HG03175 (cell line): ENCODE measurements around the gene ASXL1.
"Not testable (repeated sequence)": the region's sequence is repeated elsewhere in the genome, so short reads cannot be mapped to it uniquely, and the experiment has no call there.

Experiments
- ATAC-seq: cut with Tn5 transposase; IDR thresholded peaks from one replicate; pipeline ENCODE4 v1.9.1; 2021; ENCODE audit warnings: mild to moderate bottlenecking, moderate library complexity; ENCODE audit not compliant: unreplicated experiment

Gene ASXL1

DNA sequence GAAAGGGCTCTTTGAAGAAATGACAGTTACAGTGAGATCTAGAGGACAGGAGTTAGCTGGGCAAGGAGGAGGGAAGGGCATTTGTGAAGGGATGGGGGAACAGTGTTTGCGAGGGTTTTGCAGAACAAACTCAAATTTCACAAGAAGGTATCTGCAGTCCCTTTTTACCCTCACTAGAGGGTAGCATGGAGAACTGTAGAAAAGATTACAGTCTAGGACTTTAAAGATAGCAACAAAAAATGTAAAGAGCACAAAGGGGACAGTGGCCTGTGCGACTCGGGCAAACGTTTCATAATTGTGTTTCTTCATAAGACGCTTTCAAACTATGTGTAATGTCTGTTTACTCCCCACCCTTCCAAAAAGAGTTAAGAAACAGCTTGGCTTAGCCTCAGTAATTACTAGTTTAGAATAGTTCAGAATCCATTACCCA is 21.2 kb upstream of the ASXL1 start:
- no peak for ATAC-seq

DNA sequence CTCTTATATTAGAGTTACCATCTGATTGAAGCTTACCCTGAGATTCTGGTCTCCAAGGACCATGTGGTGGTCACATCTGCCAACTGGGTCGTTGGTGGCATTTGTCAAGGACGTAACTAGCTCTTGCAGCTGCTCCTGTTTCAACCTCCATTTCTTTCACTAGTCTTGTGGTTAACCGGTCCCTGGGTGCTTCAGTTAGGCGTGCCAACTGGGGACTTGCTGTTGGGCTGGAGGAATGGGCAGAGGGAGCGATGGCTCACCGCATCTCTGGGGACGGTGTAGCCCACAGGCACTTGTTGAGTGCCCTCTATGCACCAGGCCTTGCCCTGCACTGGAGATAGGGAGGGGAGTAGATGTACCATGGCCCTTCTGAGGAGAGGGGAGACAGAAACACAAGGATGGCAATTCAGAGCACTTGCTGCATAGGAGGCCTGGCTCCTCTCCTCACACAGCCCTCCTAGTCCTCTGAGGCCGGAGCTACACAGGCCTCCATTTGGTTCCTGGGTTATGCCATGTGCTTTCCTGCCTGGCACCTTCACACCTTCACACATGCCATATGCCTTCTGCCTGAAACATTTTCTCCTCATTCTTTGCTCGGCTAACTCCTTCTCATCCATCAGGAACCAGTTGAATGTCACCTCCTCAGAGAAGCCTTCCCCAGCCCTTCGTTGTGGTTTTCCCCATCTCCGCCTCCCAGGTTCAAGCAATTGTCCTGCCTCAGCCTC is 20.0 kb upstream of the ASXL1 start:
- ATAC-seq: no peak

- ATAC-seq: no peak
These were observed 19.5 kb upstream of the ASXL1 start for GRCh38 chr20:32338665-32339064.

GRCh38 chr20:32339116-32339515 is 19.0 kb upstream of the ASXL1 start:
- ATAC-seq: no peak

DNA sequence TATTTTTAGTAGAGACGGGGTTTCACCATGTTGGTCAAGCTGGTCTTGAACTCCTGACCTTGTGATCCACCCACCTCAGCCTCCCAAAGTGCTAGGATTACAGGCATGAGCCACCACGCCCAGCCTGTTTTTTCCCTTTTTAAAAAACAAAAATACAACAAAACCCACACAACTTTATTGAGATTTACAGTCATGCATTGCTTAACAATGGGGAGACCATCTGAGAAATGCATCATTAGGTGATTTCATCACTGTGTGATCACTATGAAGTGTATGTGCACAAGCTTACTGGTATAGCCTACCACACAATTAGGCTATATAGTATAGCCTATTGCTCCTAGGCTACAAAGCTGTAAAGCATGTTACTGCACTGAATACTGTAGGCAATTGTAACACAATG is 17.1 kb upstream of the ASXL1 start:
- ATAC-seq: not testable (repeated sequence)

DNA sequence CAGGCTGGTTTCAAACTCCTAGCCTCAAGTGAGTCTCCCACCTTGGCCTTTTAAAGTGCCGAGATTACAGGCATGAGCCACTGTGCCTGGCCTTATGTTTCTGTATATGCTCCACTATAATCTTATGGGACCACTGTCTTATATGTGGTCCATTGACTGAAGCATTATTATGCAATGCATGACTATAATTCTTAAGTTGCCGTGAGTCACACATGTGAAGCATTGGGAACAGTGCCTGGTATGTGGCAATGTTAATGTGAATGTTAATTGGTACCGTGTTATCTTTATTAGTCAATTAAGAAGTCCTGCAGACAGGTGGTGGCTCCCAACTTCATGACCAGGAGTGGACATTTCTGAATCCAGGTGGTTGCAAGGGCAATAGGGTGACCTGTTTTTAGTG is 14.7 kb upstream of the ASXL1 start:
- no peak for ATAC-seq

DNA sequence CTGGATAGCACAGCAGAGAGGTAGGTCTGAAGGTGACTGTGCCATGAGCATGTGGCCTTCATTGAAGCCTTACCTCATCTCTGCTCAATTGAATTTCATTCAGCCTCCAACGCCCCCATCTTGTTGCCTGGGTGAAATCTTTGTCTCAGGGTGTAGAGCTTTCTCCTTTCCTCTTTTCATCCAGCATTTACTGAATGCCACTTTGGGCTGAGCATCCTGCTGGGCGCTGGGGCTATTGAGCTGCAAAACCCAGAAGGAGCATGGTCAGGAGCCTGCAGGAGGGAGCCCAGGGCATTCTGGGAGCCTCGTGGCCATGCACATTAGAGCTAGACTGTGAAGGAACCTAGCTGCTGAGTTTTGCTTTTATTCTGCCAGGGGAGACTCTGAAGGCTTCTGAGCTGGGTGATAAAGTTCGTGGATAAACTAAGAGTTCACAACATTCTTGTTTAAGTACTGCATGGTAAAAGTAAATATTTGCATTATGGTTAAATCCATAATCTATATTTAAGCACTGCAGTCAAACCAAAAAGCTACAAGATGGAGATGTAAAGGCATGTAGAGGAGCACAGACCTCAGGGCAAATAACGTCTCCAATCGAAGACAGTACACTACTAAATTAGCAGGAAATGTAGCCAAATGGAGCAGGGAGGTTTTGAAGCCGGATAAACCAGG is 13.2 kb upstream of the ASXL1 start:
- no peak for ATAC-seq

DNA sequence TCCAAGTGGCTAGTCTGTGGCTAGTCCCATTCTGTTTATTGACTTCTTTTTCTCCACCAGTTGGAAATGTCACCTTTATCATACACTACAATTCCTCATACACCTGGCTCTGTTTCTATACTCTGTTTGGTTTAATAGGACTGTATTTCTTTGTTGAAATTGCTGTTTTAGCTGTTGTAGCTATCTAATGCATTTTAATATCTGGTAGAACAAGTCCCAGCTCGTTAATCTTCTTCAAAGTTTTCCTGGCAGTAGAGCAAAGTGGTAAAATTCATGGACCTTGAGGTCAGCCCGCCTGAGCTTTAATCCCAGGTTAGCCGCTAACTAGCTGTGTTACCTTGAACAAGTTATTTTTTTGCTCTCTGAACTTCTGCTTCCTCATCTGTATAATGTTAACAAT is 9.9 kb upstream of the ASXL1 start:
- ATAC-seq: no peak

DNA sequence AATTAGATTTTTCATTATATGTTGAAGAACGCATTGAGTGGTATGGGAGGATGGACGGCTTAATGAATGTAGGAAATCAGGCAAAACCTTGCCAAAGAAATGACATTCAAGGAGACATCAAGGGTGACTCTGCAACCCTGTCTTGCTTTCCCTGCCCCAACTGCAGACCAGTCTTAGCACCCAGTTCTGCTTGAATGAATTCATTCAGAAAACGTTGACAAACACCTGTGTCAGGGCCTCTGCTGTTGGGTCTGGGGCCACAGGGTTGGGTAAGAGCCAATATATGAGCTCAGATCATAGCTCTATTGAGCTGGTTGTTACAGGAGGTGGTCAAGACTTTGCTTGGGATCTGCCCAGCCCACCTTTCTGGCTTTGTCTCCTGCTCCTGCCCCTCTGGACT is 7.7 kb upstream of the ASXL1 start:
- ATAC-seq: no peak

DNA sequence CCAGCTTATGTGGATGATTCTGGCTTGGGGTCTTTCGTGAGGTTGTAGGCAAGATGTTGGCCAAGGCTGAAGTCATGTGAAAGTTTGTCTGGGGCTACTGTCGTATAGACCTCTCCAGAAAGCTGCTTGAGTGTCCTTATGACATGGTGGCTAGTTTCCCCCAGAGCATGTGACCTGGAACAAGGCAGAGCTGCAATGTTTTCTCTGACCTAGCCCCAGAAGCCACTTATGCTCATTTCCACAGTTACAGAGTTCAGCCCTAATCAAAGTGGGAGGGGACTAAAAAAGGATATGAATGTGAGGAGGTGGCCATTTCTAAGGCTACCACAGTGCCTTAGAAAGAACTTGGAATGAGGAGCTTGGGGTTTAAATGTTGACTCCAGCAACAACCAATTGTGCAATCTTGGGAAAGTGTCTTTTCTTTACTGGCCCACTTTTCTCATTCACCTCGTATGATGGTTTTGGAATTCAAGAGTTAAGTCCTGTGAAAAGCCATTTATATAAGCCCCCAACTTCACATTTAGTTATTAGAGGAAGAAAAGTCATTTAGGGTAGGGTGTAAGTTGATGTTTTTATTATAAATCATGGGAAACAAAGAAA is 5.9 kb upstream of the ASXL1 start:
- ATAC-seq: no peak

- ATAC-seq: no peak
These were observed 4.2 kb upstream of the ASXL1 start for GRCh38 chr20:32353848-32354496.

DNA sequence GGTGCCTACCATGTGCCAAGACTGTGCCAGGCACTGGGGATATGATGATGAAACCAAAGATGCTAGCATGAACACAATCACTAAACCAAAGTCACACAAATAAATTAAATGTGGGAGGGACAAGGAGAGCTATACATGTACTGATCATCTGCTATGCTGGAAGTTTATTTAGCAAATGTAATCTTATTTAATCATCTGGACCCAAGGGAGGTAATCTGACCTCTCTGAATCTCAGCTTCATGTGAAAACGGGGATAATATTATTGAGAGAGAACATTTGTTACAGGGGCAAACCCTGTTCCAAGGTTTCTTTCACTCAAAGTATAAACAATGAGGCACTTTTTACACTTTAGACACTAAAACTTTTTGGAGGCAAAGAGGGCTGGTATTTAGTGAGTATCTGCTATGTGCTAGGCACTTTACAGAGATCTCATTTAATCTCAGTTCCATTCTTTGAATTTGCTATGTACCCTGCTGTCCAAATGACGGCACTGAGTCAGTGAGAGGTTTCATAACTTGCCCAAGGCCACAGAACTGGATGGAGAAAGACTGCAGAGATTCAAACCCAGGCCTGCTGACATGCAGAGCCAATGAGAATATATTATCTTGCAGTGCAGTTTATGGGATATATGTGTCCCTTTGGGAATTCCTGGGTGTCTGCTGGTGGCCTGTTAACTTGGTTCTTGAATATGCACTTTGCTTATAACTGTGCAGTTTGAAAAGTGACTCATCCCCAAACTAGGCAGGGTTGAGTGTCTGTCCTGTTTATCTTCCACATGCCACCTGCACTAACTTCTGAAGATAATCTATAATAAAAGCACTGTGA is 3.3 kb upstream of the ASXL1 start:
- ATAC-seq: no peak

- ATAC-seq: no peak
These were observed 2.7 kb upstream of the ASXL1 start for GRCh38 chr20:32355417-32355841.

- not testable (repeated sequence) for ATAC-seq
These were observed 2.1 kb upstream of the ASXL1 start for GRCh38 chr20:32355907-32356621.

DNA sequence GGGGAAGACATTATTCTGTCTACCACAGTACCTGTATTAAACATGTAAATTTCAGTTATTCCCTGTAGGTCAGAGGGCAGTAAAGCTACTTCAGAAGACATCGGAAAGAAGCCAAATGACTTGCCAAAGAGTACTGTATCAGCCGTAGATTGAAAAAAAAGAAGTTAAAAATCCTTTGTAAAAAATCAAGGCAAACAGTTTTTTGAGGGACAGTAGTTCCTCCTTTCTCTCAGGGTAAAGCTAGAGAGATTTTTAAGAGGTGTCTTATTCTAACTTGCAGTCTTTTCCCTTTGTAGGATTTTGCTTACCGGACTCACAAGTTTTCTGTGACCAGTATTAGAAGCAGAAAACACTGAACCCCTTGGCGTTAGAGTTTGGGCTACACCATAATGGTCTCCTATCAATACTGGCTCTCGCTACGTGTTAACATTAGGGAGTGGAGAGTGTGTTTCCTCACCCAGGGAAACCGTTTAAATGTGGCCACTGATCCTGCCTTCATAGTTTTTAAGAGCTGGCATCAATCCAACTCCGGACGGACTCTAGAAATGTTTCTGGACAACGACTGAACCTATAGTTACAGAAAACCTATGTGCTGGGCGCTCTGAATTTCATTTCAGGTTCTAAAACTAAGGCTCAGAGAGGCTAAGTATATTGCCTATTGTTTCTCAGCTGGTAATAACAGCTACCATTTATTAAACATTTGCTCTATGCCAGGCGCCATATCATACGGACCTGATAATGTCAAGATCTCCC is 1.3 kb upstream of the ASXL1 start:
- no peak for ATAC-seq

GRCh38 chr20:32357375-32357868 is 709 bp upstream of the ASXL1 start:
- ATAC-seq: no peak

DNA sequence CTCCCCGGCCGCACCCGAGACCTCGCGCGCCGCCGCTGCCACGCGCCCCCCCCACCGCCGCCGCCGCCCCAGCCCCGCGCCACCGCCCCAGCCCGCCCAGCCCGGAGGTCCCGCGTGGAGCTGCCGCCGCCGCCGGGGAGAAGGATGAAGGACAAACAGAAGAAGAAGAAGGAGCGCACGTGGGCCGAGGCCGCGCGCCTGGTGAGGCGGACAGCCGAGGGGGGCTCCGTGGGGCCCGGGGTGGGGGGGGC is 426 bp downstream of the ASXL1 start:
- no peak for ATAC-seq

DNA sequence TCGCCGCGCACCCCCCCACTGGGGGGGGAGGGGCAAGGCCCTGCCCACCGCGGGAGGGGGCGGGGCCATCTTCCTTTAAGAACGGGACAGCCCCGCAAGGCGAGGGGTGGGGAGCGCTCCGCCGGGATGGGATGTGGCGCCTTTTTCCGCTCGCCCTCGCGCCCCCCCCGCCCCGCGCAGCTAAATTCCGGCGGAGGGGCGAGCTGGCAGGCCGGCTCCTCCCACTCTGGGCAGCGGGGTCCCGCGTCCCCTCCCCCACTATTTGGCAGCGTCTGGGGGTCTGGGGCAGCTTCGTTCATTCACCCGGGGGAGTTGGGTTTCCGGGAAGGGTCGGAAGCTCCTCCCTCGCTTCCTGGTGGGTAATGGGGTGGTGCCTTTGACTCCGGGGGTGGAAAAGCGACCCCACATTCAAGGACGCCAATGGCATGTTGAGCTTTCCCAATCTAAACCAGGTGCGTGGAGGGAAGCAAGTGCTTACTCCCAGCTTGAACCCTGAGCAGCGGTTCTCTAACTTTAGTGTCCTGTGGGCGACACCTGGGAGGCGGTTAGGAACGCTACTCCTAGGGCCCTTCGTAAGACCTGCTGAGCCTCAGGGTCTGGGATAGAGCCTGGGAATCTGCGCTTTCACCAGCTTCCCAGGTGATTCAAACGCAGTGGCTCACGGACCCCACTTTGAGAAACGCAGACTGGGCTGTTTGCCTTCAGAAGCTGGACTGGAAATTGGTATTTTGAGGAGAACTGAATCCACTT is 927 bp downstream of the ASXL1 start:
- ATAC-seq: peak; percentile 21
